ENCODE results near the gene SOBP. TPM values are rescaled to one million over a fixed set of nuclear protein-coding genes. Genes with fewer than 3 reads are reported as not detected.

Gene SOBP
- total RNA-seq, 2 experiments from 2014 or later: 0.05 to 0.17 TPM

GRCh38 chr6:107616775-107617174 lies 126.9 kb downstream of the SOBP start:
- POLR2A ChIA-PET: no interaction called here
- Mint-ChIP-seq H3K27me3 (no peaks in the 10 kb centered on the region), H3K27ac (no peak overlapping the region), H3K36me3 (ENCODE audit: low read depth) (no peaks in the 10 kb centered on the region), H3K4me1 (ENCODE audit: low read depth) (peaks cover 34% of the 10 kb centered on the region), H3K4me3 (no peak overlapping the region), H3K9me3 (no peaks in the 10 kb centered on the region)
- Histone ChIP-seq H3K9me3 (ENCODE audit: control insufficient read depth in 1 of 2, insufficient read depth in 1 of 2, low read length in 2 of 2) (no peaks in the 10 kb centered on the region), H3K36me3 (ENCODE audit: insufficient read depth, low read length) (no peaks in the 10 kb centered on the region), H3K27me3 (ENCODE audit: control insufficient read depth in 1 of 2, insufficient read depth in 2 of 2, low read length in 2 of 2) (no peaks in the 10 kb centered on the region), H3K4me1 (ENCODE audit: insufficient read depth, low read length) (peaks cover 16% of the 10 kb centered on the region), H3K27ac (ENCODE audit: low read depth in 1 of 2, low read length in 2 of 2) (no peak overlapping the region), H3K4me3 (ENCODE audit: low read length) (no peak overlapping the region)
- CTCF ChIA-PET: no interaction called here
- intact Hi-C loops (cut with DNase I, micrococcal nuclease): no loop called here
- no peak for TF ChIP-seq CTCF (IDR thresholded peaks at IDR 0.05)
- ATAC-seq (ENCODE audit: poor library complexity) (no peak), DNase-seq (no peak)

GRCh38 chr6:107617341-107617932 lies 127.5 kb downstream of the SOBP start:
- Histone ChIP-seq H3K36me3 (ENCODE audit: insufficient read depth, low read length) (no peaks in the 10 kb centered on the region), H3K27ac (ENCODE audit: low read depth in 1 of 2, low read length in 2 of 2) (no peak overlapping the region), H3K4me1 (ENCODE audit: insufficient read depth, low read length) (peaks cover 16% of the 10 kb centered on the region), H3K4me3 (ENCODE audit: low read length) (no peak overlapping the region), H3K27me3 (ENCODE audit: control insufficient read depth in 1 of 2, insufficient read depth in 2 of 2, low read length in 2 of 2) (no peaks in the 10 kb centered on the region), H3K9me3 (ENCODE audit: control insufficient read depth in 1 of 2, insufficient read depth in 1 of 2, low read length in 2 of 2) (no peaks in the 10 kb centered on the region)
- no peaks in the 10 kb centered on the region for H3K36me3 Mint-ChIP-seq (ENCODE audit: low read depth)
- H3K4me1 Mint-ChIP-seq (ENCODE audit: low read depth): peaks cover 34% of the 10 kb centered on the region
- no peaks in the 10 kb centered on the region for H3K27me3 Mint-ChIP-seq
- ChIA-PET POLR2A (interaction anchor here (1.7 kb wide), 1 partner anchor 15 kb away, joined by 5 read pairs; no protein-coding TSS in a partner anchor), CTCF (no interaction called here)
- H3K9me3 Mint-ChIP-seq: no peaks in the 10 kb centered on the region
- H3K4me3 Mint-ChIP-seq: no peak overlapping the region
- no peak overlapping the region for H3K27ac Mint-ChIP-seq
- no peak for DNase-seq
- intact Hi-C loops (cut with DNase I, micrococcal nuclease): no loop called here
- no peak for TF ChIP-seq CTCF (IDR thresholded peaks at IDR 0.05)
- no peak for ATAC-seq (ENCODE audit: poor library complexity)

- no peaks in the 10 kb centered on the region for H3K36me3 ChIP-seq (ENCODE audit: insufficient read depth, low read length)
- TF ChIP-seq CTCF (IDR thresholded peaks at IDR 0.05): no peak
- peak overlapping the region in 1 of 2 donors; percentile 50 for H3K27ac ChIP-seq (ENCODE audit: low read depth in 1 of 2, low read length in 2 of 2)
- no peaks in the 10 kb centered on the region for H3K9me3 Mint-ChIP-seq
- ChIA-PET POLR2A (interaction anchor here (0.8 to 1.7 kb wide), 2 partner anchors 14 to 159 kb away, joined by 5 read pairs; partner anchors contain the start of gene PDSS2), CTCF (no interaction called here)
- ATAC-seq (ENCODE audit: poor library complexity) (peak; percentile 84), DNase-seq (peak in 10 of 14 experiments; percentile 3 to 78 (median 32))
- H3K27ac Mint-ChIP-seq: peak overlapping the region; percentile 76
- no peaks in the 10 kb centered on the region for H3K27me3 ChIP-seq (ENCODE audit: control insufficient read depth in 1 of 2, insufficient read depth in 2 of 2, low read length in 2 of 2)
- no peaks in the 10 kb centered on the region for H3K27me3 Mint-ChIP-seq
- intact Hi-C loops (cut with DNase I, micrococcal nuclease): no loop called here
- H3K4me1 Mint-ChIP-seq (ENCODE audit: low read depth): peaks cover 34% of the 10 kb centered on the region
- no peaks in the 10 kb centered on the region for H3K36me3 Mint-ChIP-seq (ENCODE audit: low read depth)
- peaks cover 16% of the 10 kb centered on the region for H3K4me1 ChIP-seq (ENCODE audit: insufficient read depth, low read length)
- no peaks in the 10 kb centered on the region for H3K9me3 ChIP-seq (ENCODE audit: control insufficient read depth in 1 of 2, insufficient read depth in 1 of 2, low read length in 2 of 2)
- no peak overlapping the region for H3K4me3 ChIP-seq (ENCODE audit: low read length)
- peak overlapping the region; percentile 61 for H3K4me3 Mint-ChIP-seq
Measured at GRCh38 chr6:107618672-107619071, 128.8 kb downstream of the SOBP start.
